Hepatocyte (in vitro differentiated cells): Measurements from ENCODE around the gene MXRA7. TPM values are rescaled to one million over a fixed set of nuclear protein-coding genes. Genes with fewer than 3 reads are reported as not detected.
"Not testable (repeated sequence)": the region's sequence is repeated elsewhere in the genome, so short reads cannot be mapped to it uniquely, and the experiment has no call there.

ENCODE experiments used
- DNase-seq: peaks from one replicate; pipeline ENCODE4 v3.0.0-alpha.2; 2016; ENCODE audit warnings: low spot score
- H2AFZ ChIP-seq: fragments of 200-600 bp; sonication (generic); 2 replicates; pipeline ENCODE4 v1.6.0; 2016; ENCODE audit warnings: antibody characterized with exemption, mild to moderate bottlenecking
- H3K27ac ChIP-seq: fragments of 200-600 bp; sonication (generic); 2 replicates; pipeline ENCODE4 v1.5.1; 2016; ENCODE audit warnings: mild to moderate bottlenecking
- H3K27me3 ChIP-seq: fragments of 200-600 bp; sonication (generic); 2 replicates; pipeline ENCODE4 v1.6.1; 2016
- H3K36me3 ChIP-seq: fragments of 200-600 bp; sonication (generic); replicated peaks from 2 replicates; pipeline ENCODE4 v1.5.1; 2016; ENCODE audit warnings: low read depth; ENCODE audit not compliant: insufficient read depth
- H3K4me1 ChIP-seq: fragments of 200-600 bp; sonication (generic); 2 replicates; pipeline ENCODE4 v1.5.1; 2016; ENCODE audit warnings: mild to moderate bottlenecking, moderate library complexity; ENCODE audit not compliant: insufficient read depth
- H3K4me2 ChIP-seq: fragments of 200-600 bp; sonication (generic); 2 replicates; pipeline ENCODE4 v1.6.0; 2016
- H3K4me3 ChIP-seq: fragments of 200-600 bp; sonication (generic); 2 replicates; pipeline ENCODE4 v1.5.1; 2016; ENCODE audit warnings: mild to moderate bottlenecking
- H3K79me2 ChIP-seq: fragments of 200-600 bp; sonication (generic); 2 replicates; pipeline ENCODE4 v1.6.0; 2017; ENCODE audit warnings: mild to moderate bottlenecking
- H3K9me2 ChIP-seq: fragments of 200-600 bp; sonication (generic); replicated peaks from 2 replicates; pipeline ENCODE4 v1.6.0; 2017; ENCODE audit warnings: mild to moderate bottlenecking; ENCODE audit not compliant: insufficient read depth
- H3K9me3 ChIP-seq: fragments of 200-600 bp; sonication (generic); 2 replicates; pipeline ENCODE4 v1.5.1; 2016; ENCODE audit warnings: low read depth, mild to moderate bottlenecking
- H4K20me1 ChIP-seq: fragments of 200-600 bp; sonication (generic); 2 replicates; pipeline ENCODE4 v1.6.0; 2016; ENCODE audit warnings: mild to moderate bottlenecking; ENCODE audit not compliant: insufficient read depth, poor library complexity, severe bottlenecking
- EZH2 ChIP-seq: fragments of 200-600 bp; sonication (generic); IDR thresholded peaks from 2 replicates; pipeline ENCODE4 v1.6.1; 2016; ENCODE audit warnings: antibody characterized with exemption, mild to moderate bottlenecking, borderline replicate concordance
- EZH2phosphoT487 ChIP-seq: fragments of 200-600 bp; sonication (generic); IDR thresholded peaks from one replicate; pipeline ENCODE4 v1.6.1; 2018; ENCODE audit warnings: antibody characterized with exemption, mild to moderate bottlenecking, low read depth, moderate library complexity; ENCODE audit not compliant: unreplicated experiment, severe bottlenecking
- WGBS: methylation state at CpG from one replicate; pipeline ENCODE4 v1.1.6; 2016; ENCODE audit warnings: low lambda C conversion rate; ENCODE audit errors: missing lambda C conversion rate; 5-methylcytosine and 5-hydroxymethylcytosine counted together
- polyA plus RNA-seq: library from polyadenylated mRNA; unstranded; fragments of >200 nt; fragmentation: Nextera tagmentation; extraction: Ambion mirVana; gene quantifications from 2 replicates; pipeline ENCODE4 v1.2.1, GENCODE V29; 2016
- total RNA-seq: library from RNA; depleted of rRNA; stranded (reverse); fragments of >200 nt; gene quantifications from 2 replicates; pipeline ENCODE4 v1.2.3, GENCODE V29; 2014
- TF ChIP-seq, protein P1 (sequence below): fragments of 200-600 bp; sonication (generic); IDR thresholded peaks from 2 replicates; pipeline ENCODE4 v1.5.1; 2016; ENCODE audit warnings: antibody characterized with exemption, mild to moderate bottlenecking; ENCODE audit not compliant: poor library complexity

MXRA7 gene
- total and polyA plus RNA-seq, 2 experiments from 2014 or later: 101 to 117 TPM

DNA sequence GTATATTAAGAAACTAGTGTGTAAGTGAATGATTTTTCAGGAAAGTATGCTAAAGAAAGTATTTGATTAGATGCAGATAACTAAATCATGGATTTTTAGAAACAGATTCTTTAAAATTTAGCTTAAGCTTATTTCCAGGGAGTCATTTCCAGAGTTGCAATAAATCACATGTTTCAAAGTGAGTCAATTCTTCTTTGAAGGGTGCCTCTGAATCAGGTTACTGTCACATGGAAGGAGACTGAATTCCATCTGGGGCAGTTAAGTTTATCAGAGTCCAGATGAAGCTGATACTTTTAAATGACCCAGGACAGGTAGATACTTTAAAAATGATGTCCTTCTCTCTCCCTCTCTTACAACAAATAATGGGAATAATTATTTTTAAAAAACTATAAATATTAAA lies 32.2 kb upstream of the MXRA7 start:
- no peak overlapping the region for H3K4me3 ChIP-seq
- DNase-seq: no peak
- no peak overlapping the region for H3K4me2 ChIP-seq
- H3K79me2 ChIP-seq: peaks cover 34% of the 10 kb centered on the region
- no peaks in the 10 kb centered on the region for H3K9me2 ChIP-seq
- peaks cover 15% of the 10 kb centered on the region for H3K4me1 ChIP-seq
- H4K20me1 ChIP-seq: no peaks in the 10 kb centered on the region
- no peaks in the 10 kb centered on the region for H3K9me3 ChIP-seq
- no peak for TF ChIP-seq EZH2
- TF ChIP-seq, protein P1, sequence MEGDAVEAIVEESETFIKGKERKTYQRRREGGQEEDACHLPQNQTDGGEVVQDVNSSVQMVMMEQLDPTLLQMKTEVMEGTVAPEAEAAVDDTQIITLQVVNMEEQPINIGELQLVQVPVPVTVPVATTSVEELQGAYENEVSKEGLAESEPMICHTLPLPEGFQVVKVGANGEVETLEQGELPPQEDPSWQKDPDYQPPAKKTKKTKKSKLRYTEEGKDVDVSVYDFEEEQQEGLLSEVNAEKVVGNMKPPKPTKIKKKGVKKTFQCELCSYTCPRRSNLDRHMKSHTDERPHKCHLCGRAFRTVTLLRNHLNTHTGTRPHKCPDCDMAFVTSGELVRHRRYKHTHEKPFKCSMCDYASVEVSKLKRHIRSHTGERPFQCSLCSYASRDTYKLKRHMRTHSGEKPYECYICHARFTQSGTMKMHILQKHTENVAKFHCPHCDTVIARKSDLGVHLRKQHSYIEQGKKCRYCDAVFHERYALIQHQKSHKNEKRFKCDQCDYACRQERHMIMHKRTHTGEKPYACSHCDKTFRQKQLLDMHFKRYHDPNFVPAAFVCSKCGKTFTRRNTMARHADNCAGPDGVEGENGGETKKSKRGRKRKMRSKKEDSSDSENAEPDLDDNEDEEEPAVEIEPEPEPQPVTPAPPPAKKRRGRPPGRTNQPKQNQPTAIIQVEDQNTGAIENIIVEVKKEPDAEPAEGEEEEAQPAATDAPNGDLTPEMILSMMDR: no peak
- TF ChIP-seq EZH2phosphoT487: no peak
- peaks cover 4% of the 10 kb centered on the region for H3K36me3 ChIP-seq
- H2AFZ ChIP-seq: no peak overlapping the region
- H3K27ac ChIP-seq: peak overlapping the region; percentile 19
- H3K27me3 ChIP-seq: no peaks in the 10 kb centered on the region

DNA sequence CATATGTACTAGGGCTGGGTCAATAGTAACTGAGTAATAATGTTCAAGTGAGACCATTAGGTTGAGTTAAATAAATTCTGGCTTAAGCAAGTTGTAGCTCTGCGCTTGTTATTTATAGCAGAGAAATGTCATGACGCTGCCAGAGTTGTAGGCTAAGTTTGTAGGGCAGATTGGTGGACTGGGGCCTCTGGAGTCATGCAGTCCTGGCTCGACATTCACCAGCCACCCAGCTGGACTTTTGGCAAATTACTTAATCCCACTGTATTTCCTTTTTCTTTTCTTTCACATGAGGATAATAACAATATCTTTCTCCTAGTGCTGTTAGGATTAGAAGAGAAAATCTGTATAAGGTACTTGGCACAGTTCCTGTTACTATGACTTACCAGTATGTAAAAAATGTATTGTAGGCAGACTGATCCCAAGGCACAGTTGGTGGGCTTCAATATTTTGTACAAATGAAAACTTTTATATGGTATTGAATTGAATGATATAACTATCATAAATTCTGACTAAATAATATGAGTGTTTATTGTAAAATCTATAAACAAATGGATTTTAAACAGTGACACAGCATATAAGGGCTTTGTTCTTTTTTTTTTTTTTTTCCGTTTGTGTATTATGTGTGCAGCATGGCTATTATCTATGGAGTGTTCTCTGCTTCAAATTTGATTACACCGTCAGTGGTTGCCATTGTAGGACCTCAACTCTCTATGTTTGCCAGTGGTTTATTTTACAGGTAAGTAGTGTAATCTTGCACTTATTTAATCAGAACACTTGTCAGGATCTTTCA lies 29.8 kb upstream of the MXRA7 start:
- Histone ChIP-seq H3K9me3 (no peaks in the 10 kb centered on the region), H3K79me2 (peaks cover 45% of the 10 kb centered on the region), H3K4me2 (peak overlapping the region; percentile 88), H4K20me1 (peaks cover 7% of the 10 kb centered on the region), H3K27ac (peak overlapping the region; percentile 0), H2AFZ (no peak overlapping the region), H3K4me3 (no peak overlapping the region), H3K27me3 (no peaks in the 10 kb centered on the region), H3K36me3 (peaks cover 4% of the 10 kb centered on the region), H3K4me1 (peaks cover 15% of the 10 kb centered on the region), H3K9me2 (no peaks in the 10 kb centered on the region)
- no peak for DNase-seq
- 61% methylated on average over 5 of the region's 5 CpGs for WGBS
- TF ChIP-seq EZH2phosphoT487: no peak

DNA sequence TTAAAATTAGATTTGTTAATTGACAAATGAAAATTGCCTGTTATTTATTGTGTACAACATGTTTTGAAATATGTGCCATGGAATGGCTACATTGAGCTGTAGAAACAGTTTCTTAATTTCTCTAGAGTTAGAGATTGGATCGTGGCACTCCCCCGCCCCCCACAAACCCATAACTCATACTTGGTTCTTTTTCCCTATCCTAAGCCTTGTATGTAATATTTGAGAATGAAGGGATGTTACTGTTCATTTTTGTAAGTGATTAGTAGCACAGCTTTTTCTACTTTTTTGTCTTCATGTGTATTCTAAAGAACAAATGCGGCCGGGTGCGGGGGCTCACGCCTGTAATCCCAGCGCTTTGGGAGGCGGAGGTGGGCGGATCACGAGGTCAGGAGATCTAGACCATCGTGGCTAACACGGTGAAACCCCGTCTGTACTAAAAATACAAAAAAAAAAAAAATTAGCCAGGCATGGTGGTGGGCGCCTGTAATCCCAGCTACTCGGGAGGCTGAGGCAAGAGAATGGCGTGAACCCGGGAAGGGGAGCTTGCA lies 28.9 kb upstream of the MXRA7 start:
- peaks cover 16% of the 10 kb centered on the region for H4K20me1 ChIP-seq
- not testable (repeated sequence) for H2AFZ ChIP-seq, H3K27me3 ChIP-seq, H3K9me2 ChIP-seq, DNase-seq, H3K9me3 ChIP-seq, H3K36me3 ChIP-seq
- peaks cover 54% of the 10 kb centered on the region for H3K79me2 ChIP-seq
- 93% methylated on average over 17 of the region's 17 CpGs for WGBS
- peaks cover 18% of the 10 kb centered on the region for H3K4me1 ChIP-seq
- peak overlapping the region; percentile 0 for H3K27ac ChIP-seq
- H3K4me3 ChIP-seq: peak overlapping the region; percentile 69
- peak overlapping the region; percentile 88 for H3K4me2 ChIP-seq

DNA sequence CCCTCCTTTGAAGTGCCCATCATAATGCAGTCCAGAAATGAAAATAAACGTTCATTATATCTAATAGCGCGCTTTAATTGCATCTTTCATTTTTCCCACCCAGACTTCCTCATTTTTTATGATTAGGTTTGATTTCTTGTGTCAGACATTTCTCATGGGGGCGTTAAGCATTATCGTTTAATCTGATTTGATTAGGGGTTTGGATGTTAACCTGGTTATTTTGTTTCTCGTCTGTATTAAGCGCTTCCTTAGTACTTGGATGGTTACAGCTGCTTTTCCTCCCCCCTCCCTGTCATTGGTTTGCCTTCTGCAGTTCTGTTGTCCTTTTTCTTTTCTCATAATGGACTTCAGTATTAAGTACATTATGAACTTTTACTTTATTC lies 27.7 kb upstream of the MXRA7 start:
- TF ChIP-seq, protein P1: no peak
- TF ChIP-seq EZH2phosphoT487 (no peak), EZH2 (no peak)
- peaks cover 60% of the 10 kb centered on the region for H3K79me2 ChIP-seq
- peak overlapping the region; percentile 88 for H3K4me2 ChIP-seq
- peak overlapping the region; percentile 50 for H2AFZ ChIP-seq
- no peaks in the 10 kb centered on the region for H3K9me2 ChIP-seq
- no peaks in the 10 kb centered on the region for H3K9me3 ChIP-seq
- WGBS: 11% methylated on average over 7 of the region's 7 CpGs
- peaks cover 23% of the 10 kb centered on the region for H4K20me1 ChIP-seq
- peaks cover 28% of the 10 kb centered on the region for H3K4me1 ChIP-seq
- peak overlapping the region; percentile 96 for H3K27ac ChIP-seq
- peak overlapping the region; percentile 69 for H3K4me3 ChIP-seq
- H3K36me3 ChIP-seq: no peaks in the 10 kb centered on the region
- no peak for DNase-seq
- no peaks in the 10 kb centered on the region for H3K27me3 ChIP-seq
